GM21528 (cell line): Measurements from ENCODE around the gene FNDC3A.
"Not testable (repeated sequence)": the region's sequence is repeated elsewhere in the genome, so short reads cannot be mapped to it uniquely, and the experiment has no call there.

Experiments
- ATAC-seq: cut with Tn5 transposase; IDR thresholded peaks from one replicate; pipeline ENCODE4 v1.9.1; 2021; ENCODE audit warnings: mild to moderate bottlenecking, moderate library complexity; ENCODE audit not compliant: unreplicated experiment, low FRiP score

Gene FNDC3A

GRCh38 chr13:49029570-49029969 is 53.9 kb downstream of the FNDC3A start:
- no peak for ATAC-seq

- no peak for ATAC-seq
Observed at GRCh38 chr13:49030213-49030612, 54.5 kb downstream of the FNDC3A start.

- ATAC-seq: no peak
Observed at GRCh38 chr13:49040872-49041271, 65.2 kb downstream of the FNDC3A start.

DNA sequence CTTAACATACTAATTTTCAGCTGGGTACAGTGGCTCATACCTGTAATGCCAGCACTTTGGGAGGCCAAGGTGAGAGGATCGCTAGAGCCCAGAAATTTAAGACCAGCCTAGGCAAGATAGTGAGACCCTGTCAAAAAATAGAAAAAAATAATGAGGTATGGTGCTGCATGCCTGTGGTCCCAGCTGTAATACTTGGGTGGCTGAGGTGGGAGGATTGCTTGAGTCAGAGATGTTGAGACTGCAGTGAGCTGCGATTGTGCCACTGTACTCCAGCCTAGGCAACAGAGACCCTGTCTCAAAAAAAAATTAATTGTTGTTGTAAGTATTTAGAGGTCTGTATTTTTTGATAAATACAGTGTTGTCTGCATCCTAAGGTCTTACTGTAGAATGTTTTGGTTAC is 66.8 kb downstream of the FNDC3A start:
- no peak for ATAC-seq

DNA sequence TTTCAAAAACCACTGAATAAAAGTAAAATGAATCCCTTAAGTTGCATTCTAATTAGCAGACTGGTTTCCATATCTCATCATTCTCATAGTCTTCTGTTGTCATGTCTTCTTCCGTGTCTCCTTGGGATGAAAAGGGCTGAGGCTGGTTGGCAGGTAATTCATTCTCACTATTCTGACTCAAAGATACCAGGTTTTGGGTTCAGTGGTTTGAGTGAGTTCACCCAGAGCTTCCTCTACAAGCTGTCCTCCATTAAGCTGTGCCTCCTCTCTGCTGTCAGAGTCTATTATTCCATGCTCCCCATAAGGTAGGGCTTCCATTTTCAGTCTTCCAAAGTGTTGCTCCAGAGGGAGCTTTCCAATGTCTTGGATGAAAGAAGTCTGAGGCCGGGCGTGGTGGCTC is 68.3 kb downstream of the FNDC3A start:
- no peak for ATAC-seq

DNA sequence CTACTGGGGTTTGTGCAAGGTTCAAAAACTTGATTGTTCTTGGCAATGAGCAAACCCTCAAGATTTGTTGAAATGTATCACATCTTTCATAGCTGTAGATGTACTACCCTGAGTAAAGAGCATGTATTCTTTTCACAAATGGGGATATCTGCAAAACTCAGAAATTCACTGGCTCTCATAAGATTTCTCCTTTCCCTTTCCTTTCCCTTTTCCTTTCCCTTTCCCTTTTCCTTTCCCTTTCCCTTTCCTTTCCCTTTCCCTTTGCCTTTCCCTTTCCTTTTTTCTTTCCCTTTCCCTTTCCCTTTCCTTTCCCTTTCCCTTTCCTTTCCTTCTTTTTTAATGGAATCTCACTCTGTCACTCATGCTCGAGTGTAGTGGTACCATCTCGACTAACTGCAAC is 69.1 kb downstream of the FNDC3A start:
- no peak for ATAC-seq

DNA sequence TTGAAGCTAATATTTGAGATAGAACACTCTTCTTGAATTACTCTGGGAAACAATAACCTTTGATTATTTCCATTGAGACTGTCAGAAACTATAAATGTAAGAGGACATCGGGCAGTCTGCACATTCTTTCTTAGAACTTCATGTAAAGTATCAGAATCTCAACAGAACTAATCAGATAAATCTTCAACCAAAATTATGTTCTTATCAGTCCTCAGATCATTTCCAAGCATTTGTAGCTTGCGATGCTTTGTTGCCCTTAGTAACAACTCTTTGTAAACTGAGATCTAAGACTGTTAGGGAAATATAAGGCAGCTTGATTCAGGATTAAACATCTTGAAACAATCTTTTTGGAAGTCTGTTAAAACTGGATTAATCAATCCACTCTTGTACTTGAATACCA is 70.3 kb downstream of the FNDC3A start:
- ATAC-seq: no peak

- ATAC-seq: no peak
Observed at GRCh38 chr13:49046519-49046918, 70.8 kb downstream of the FNDC3A start.

DNA sequence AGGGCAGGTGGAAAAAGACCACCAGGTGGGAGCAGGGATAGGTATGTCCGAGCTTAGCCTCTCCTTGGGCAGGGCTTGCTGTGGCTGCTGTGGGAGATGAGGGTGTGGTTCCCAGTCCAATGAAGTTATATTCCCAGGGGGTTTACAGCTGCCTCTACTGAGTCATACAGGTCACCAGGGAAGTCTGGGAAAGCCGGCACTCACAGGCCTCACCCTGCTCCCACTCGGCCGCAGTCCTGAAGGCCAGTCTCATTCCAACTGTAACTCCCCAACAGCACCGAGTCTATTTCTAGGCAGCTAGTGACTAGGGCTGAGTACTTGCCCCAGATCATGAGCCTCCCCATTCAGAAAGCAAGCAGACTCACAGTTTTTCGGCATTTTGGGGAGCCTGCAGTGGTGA is 77.1 kb downstream of the FNDC3A start:
- no peak for ATAC-seq

DNA sequence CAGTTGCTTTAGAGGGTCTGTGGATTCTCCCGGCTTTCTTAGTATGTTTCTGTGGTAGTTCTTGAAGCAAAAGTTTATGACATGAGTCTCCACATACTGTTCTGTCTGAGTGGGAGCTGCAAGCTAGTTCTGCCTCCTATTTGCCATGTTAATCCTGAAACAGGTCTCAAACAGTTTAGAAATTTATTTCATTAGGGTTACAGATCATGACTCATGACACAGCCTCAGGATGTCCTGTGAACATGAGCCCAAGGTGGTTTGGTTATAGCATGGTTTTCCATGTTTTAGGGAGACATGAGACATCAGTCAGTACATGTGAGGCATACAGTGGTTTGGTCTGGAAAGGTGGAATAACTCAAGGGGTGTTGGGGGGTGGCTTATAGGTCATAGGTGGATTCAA is 77.5 kb downstream of the FNDC3A start:
- ATAC-seq: no peak

DNA sequence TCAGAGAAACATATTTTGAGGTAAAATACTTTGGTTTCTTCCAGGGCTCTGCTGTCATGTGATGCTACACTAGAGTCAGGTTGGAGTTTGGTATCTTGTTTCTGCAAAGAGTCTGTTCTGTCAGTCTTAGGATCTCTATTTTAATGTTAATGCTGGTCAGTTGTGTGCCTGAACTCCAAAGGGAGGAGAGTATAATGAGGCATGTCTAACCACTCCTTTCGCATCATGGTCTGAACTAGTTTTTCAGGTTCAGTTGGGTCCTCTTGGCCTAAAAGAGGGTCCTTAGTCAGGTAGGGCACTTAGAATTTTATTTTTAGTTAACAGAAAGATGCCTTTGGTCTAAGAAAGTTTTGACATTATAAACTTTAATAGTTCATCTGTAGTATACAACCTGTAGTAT is 78.2 kb downstream of the FNDC3A start:
- ATAC-seq: no peak

DNA sequence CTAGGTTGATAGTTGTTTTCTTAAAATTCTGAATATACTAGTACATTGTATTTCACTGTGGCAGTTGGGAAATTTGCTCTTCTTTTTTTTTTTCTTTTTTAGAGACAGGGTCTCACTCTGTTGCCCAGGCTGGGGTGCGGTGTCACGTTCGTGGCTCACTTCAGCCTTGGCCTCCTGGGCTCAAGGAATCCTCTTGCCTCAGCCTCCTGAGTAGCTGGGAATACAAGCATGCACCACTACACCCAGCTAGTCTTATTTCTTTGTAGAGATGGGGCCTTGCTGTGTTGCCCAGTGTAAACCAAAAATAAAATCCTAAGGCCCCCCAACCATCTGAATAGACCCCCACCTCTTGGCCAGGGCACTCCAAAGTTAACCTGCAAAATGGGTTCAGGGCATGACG is 79.3 kb downstream of the FNDC3A start:
- ATAC-seq: no peak

GRCh38 chr13:49057176-49057575 is 81.5 kb downstream of the FNDC3A start:
- no peak for ATAC-seq

- ATAC-seq: no peak
Observed at GRCh38 chr13:49058761-49059160, 83.0 kb downstream of the FNDC3A start.

DNA sequence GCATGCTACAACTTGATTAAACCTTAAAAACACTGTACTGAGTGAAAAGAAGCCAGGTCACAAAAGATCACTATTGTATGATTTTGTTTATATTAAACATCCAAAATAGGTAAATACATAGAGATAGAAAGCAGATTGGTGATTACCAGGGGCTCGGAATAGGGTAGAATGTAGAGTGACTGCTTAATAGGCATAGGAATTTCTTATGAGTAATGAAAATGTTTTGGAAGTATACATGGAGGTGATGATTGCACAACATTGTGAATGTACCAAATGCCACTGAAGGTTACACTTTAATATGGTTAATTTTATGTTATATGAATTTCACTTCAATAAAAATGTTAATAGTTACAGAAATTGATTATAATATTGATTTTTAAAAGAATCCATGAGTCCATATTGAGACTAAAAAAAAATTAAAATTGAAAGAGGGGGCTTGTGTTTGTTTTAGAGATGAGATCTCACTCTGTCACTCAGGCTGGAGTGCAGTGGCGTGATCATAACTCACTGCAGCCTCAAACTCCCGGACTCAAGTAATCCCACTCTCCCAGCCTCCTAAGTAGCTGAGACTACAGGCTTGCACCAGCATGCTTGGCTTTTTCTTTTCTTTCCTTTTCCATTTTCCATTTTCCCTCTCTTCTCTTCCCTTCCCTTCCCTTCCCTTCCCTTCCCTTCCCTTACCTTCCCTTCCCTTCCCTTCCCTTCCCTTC is 85.1 kb downstream of the FNDC3A start:
- ATAC-seq: no peak

DNA sequence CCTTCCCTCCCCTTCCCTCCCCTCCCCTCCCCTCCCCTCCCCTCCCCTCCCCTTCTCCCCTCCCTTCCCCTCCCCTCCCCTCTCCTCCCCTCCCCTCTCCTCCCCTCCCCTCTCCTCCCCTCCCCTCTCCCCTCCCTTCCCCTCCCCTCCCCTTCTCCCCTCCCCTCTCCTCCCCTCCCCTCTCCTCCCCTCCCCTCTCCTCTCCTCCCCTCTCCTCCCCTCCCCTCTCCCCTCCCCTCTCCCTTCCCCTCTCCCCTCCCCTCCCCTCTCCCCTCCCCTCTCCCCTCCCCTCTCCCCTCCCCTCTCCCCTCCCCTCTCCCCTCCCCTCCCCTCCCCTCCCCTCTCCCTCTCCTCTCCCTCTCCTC is 85.7 kb downstream of the FNDC3A start:
- not testable (repeated sequence) for ATAC-seq

- ATAC-seq: no peak
Observed at GRCh38 chr13:49062297-49062896, 86.7 kb downstream of the FNDC3A start.

DNA sequence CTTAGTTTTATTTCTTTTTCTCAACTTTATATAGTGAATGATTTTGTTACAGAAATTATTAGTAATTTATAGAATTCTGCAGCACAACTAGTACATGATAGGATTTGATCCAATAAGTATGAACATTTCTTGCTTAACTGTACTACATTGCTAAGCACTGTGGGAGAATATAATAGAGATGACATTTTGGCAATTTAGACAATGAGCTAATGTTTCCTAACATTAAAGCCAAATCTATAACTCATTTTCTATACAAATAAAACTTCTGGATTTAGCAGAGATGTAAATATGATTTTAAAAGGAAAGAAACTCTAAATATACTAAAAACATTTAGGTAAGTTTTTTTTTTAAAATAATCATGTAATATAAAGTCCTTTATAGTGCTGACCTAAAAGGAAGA is 87.3 kb downstream of the FNDC3A start:
- no peak for ATAC-seq

DNA sequence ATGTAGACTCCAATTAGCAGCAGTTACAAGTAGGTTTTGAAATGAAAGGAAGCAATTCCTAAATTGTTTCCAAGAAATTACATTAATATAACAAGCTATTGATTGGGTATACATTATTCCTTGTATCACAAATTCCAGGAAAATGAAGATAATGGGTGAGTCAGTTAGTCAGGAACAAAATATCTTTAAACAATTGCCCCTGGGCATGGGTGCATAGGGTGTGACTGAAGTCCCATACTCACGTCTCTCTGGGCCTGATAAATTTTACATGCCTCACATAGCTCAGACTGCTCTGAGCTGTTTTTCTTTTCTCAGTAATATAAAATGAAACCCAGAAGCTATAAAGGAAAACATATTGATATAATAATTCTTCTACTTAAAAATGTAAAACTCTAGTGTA is 87.8 kb downstream of the FNDC3A start:
- no peak for ATAC-seq

DNA sequence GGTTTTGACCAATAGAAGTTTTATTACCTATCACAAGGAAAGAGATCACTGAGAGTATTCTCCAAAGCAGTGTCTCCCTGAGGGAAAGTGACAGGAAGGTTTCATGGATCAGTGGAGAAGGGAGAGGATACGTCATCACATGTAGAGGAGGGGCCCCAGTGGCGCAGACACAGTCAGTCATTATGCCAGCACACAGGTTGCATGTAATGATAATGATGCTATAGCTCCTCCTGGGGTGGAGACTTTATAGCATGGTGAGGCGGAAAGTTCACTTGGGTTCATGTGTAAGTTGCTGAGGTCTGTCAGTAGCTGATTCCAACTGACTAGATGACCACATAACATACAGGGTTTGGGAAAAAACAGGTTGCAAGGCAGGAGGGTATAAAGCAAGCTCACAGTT is 88.8 kb downstream of the FNDC3A start:
- ATAC-seq: no peak

GRCh38 chr13:49066856-49067255 is 91.1 kb downstream of the FNDC3A start:
- ATAC-seq: no peak

DNA sequence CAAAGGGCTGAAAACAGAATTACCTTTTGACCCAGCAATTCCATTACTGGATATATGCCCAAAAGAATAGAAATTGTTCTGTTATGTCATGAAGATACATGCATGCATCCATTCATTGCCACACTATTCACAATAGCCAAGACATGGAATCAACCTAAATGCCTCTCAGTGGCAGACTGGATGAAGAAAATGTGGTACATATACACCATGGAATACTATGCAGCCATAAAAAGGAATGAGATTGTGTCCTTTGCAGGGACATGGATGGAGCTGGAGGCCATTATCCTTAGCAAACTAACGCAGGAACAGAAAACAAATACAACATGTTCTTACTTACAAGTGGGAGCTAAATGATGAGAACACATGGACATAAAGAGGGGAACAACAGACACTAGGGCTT is 92.8 kb downstream of the FNDC3A start:
- ATAC-seq: not testable (repeated sequence)

DNA sequence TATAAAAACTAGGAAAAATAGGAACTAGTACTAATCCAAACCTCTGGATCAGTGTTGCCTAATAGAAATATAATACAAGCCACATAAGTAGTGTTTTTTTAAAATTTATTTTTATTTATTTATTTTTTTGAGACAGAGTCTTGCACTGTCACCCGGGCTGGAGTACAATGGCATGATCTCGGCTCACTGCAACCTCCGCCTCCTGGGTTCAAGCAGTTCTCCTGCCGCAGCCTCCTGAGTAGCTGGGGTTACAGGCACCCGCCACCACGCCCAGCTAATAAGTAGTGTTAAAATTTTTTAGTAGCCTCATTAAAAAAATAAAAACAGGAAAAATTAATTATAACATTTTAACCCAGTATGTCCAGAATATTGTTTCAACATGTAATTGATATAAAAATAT is 94.3 kb downstream of the FNDC3A start:
- not testable (repeated sequence) for ATAC-seq
